Esophagus muscularis mucosa (tissue), 3 donors: ENCODE measurements around the gene IPO8.

Source experiments
- POLR2A ChIP-seq: fragments of 450-650 bp; IDR thresholded peaks from one replicate; pipeline ENCODE4 v1.6.1; 2017; ENCODE audit warnings: antibody characterized with exemption, moderate library complexity, mild to moderate bottlenecking, low read depth
- TF ChIP-seq, protein P1 (sequence below), 3 experiments: fragments of 200-600 bp in 2 of 3; fragments of 450-650 bp in 1 of 3; sonication (generic) in 2 of 3; IDR thresholded peaks; one replicate each; pipeline ENCODE4 v1.5.1; 2017 to 2019; ENCODE audit warnings: antibody characterized with exemption in 3 of 3, mild to moderate bottlenecking in 2 of 3, moderate library complexity in 1 of 3

- TF ChIP-seq, protein P1, sequence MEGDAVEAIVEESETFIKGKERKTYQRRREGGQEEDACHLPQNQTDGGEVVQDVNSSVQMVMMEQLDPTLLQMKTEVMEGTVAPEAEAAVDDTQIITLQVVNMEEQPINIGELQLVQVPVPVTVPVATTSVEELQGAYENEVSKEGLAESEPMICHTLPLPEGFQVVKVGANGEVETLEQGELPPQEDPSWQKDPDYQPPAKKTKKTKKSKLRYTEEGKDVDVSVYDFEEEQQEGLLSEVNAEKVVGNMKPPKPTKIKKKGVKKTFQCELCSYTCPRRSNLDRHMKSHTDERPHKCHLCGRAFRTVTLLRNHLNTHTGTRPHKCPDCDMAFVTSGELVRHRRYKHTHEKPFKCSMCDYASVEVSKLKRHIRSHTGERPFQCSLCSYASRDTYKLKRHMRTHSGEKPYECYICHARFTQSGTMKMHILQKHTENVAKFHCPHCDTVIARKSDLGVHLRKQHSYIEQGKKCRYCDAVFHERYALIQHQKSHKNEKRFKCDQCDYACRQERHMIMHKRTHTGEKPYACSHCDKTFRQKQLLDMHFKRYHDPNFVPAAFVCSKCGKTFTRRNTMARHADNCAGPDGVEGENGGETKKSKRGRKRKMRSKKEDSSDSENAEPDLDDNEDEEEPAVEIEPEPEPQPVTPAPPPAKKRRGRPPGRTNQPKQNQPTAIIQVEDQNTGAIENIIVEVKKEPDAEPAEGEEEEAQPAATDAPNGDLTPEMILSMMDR (IDR thresholded peaks at IDR 0.05), result no peak
- TF ChIP-seq POLR2A, result no peak
Measured at GRCh38 chr12:30700216-30700900, 4.7 kb upstream of the IPO8 start.
